ENCODE results near the gene HTR3A. TPM values are rescaled to one million over a fixed set of nuclear protein-coding genes. Genes with fewer than 3 reads are reported as not detected.

HTR3A gene
- polyA plus RNA-seq, 4 donors = 0.06 to 5.7 TPM; not detected in 2

DNA sequence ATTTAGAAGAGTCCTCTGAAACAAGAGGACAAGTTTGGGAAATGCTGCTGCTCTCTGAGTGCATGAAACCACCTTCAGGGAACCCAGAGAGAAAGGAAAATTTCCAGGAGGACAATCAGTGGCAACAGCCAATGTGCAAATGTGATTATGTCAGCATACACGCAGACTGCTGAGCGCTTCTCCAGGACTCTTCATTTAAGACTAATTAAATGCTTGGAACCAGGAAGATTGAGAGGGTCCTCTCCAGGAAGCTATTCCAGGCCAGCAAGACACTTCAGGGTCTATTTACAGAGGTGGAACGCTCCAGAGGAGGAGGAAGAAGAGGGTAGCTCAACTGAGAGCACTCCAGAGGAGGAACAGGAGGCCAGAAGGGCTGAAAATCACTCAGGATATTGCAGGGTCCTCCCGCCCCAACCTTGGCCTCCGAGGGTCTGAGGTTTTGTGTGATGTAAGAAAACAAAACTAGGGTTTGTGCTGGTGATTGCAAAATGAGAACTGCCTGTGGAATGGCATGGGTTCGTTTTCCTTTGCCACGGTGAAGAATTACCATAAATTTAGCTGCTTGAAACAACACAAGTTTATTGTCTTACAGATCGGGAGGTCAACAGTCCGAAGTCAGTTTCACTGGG is 14.1 kb upstream of the HTR3A start:
- Histone ChIP-seq H3K4me3 (ENCODE audit: low read depth in 1 of 3, low read length in 3 of 3) (no peak overlapping the region), H3K27me3 (ENCODE audit: control insufficient read depth in 3 of 3, insufficient read depth in 3 of 3, low read length in 3 of 3) (no peaks in the 10 kb centered on the region), H3K4me1 (ENCODE audit: control insufficient read depth in 3 of 3, insufficient read depth in 2 of 3, low read depth in 1 of 3, low read length in 2 of 3) (no peaks in the 10 kb centered on the region), H3K27ac (ENCODE audit: low read depth in 1 of 3, low read length in 2 of 3) (no peak overlapping the region), H3K36me3 (ENCODE audit: control insufficient read depth in 3 of 3, insufficient read depth in 2 of 3, low read depth in 1 of 3, low read length in 3 of 3) (no peaks in the 10 kb centered on the region), H3K9me3 (ENCODE audit: control insufficient read depth in 2 of 2, insufficient read depth in 1 of 2, low read depth in 1 of 2, low read length in 1 of 2) (no peaks in the 10 kb centered on the region)
- no peak for DNase-seq
- WGBS, 3 donors = 52 to 61% (median 56%) methylated on average over 9 of the region's 9 CpGs
- FAIRE-seq = no peak

DNA sequence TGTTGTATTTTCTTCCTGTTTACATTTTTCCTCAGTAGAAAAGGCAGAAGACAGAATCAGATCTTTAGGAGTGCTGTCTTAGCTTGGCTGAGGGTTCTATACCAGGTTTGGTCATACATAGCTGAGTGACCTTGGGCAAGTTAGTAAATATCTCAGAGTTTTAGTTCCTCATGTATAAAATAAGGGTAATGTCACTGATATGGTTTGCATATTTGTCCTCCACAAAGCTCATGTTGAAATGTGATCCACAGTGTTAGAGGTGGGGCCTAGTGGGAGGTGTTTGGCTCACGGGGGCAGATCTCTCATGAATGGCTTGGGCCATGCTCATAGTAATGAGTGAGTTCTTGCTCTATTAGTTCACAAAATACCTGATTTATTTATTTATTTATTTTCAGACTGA is 7.5 kb upstream of the HTR3A start:
- no peak overlapping the region for H3K27ac ChIP-seq (ENCODE audit: low read depth in 1 of 3, low read length in 2 of 3)
- no peaks in the 10 kb centered on the region for H3K4me1 ChIP-seq (ENCODE audit: control insufficient read depth in 3 of 3, insufficient read depth in 2 of 3, low read depth in 1 of 3, low read length in 2 of 3)
- FAIRE-seq (no peak), DNase-seq (no peak)
- H3K27me3 ChIP-seq (ENCODE audit: control insufficient read depth in 3 of 3, insufficient read depth in 3 of 3, low read length in 3 of 3) = no peaks in the 10 kb centered on the region
- H3K36me3 ChIP-seq (ENCODE audit: control insufficient read depth in 3 of 3, insufficient read depth in 2 of 3, low read depth in 1 of 3, low read length in 3 of 3) = no peaks in the 10 kb centered on the region
- H3K4me3 ChIP-seq (ENCODE audit: low read depth in 1 of 3, low read length in 3 of 3) = no peak overlapping the region
- 57 to 64% (median 58%) methylated on average over 1 of the region's 1 CpG for WGBS, 3 donors
- no peaks in the 10 kb centered on the region for H3K9me3 ChIP-seq (ENCODE audit: control insufficient read depth in 2 of 2, insufficient read depth in 1 of 2, low read depth in 1 of 2, low read length in 1 of 2)

DNA sequence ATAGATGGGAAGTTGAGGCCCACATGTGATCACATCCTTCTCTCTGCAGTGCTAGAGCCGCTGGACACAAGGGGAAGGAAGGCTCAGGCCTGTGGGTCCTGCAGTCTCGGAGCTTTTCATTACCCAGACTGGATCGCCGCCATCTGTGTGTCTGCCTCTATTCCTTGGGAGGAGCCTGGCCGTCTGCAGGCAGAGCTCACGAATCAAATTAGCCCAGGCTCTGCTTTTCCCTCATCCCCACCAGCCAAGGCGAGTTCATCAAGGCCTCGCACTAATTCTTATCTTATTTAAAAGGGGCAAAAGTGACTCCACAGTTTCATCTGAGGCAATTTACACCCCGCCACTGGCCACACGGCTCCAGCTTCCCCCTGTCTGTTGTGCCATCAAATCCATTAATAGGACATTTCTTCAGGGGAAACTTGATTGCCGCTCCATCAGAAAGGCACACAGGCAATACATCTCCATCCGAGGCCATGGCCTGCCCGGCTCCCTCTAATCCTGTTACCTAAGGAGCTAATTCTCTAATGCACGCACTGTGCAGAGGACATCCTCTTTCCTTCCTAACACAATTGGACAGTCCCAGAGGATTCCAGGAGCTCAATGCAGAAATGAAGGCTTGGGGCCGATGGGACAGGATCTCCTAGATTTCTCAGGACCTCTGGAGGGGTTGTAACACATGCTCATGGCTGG is 3.3 kb upstream of the HTR3A start:
- H3K4me1 ChIP-seq (ENCODE audit: control insufficient read depth in 3 of 3, insufficient read depth in 2 of 3, low read depth in 1 of 3, low read length in 2 of 3) = no peaks in the 10 kb centered on the region
- H3K36me3 ChIP-seq (ENCODE audit: control insufficient read depth in 3 of 3, insufficient read depth in 2 of 3, low read depth in 1 of 3, low read length in 3 of 3) = no peaks in the 10 kb centered on the region
- no peak overlapping the region for H3K27ac ChIP-seq (ENCODE audit: low read depth in 1 of 3, low read length in 2 of 3)
- peaks cover 0 to 8% (median 0%) of the 10 kb centered on the region in 3 donors for H3K27me3 ChIP-seq (ENCODE audit: control insufficient read depth in 3 of 3, insufficient read depth in 3 of 3, low read length in 3 of 3)
- FAIRE-seq = no peak
- H3K4me3 ChIP-seq (ENCODE audit: low read depth in 1 of 3, low read length in 3 of 3) = no peak overlapping the region
- no peaks in the 10 kb centered on the region for H3K9me3 ChIP-seq (ENCODE audit: control insufficient read depth in 2 of 2, insufficient read depth in 1 of 2, low read depth in 1 of 2, low read length in 1 of 2)
- DNase-seq = no peak
- 81 to 88% (median 88%) methylated on average over 15 of the region's 15 CpGs for WGBS, 3 donors

DNA sequence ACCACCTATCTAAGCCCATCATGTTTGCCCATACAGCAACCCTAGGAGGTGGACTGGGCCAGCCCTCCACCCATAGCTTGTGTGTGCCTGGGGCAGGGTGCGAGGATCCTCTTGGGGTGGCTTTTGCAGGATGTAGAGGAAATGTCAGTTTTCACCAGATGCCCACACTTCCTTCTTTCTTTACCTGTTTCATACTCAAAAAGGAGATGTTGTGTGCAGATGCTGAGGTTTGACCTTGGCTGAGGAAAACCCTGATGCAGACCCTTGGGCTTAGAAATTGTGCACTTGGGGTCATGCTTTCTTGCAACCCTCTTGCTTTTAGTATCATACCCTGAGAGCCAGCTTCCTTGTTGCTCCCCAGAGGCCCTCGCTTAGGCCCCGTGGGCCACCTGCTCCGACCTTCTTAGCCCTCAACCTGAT is 2.2 kb downstream of the HTR3A start:
- peaks cover 0 to 16% (median 3%) of the 10 kb centered on the region in 3 donors for H3K27me3 ChIP-seq (ENCODE audit: control insufficient read depth in 3 of 3, insufficient read depth in 3 of 3, low read length in 3 of 3)
- 67 to 77% (median 75%) methylated on average over 4 of the region's 4 CpGs for WGBS, 3 donors
- no peak overlapping the region for H3K27ac ChIP-seq (ENCODE audit: low read depth in 1 of 3, low read length in 2 of 3)
- H3K9me3 ChIP-seq (ENCODE audit: control insufficient read depth in 2 of 2, insufficient read depth in 1 of 2, low read depth in 1 of 2, low read length in 1 of 2) = no peaks in the 10 kb centered on the region
- no peak for FAIRE-seq
- no peaks in the 10 kb centered on the region for H3K4me1 ChIP-seq (ENCODE audit: control insufficient read depth in 3 of 3, insufficient read depth in 2 of 3, low read depth in 1 of 3, low read length in 2 of 3)
- H3K36me3 ChIP-seq (ENCODE audit: control insufficient read depth in 3 of 3, insufficient read depth in 2 of 3, low read depth in 1 of 3, low read length in 3 of 3) = no peaks in the 10 kb centered on the region
- H3K4me3 ChIP-seq (ENCODE audit: low read depth in 1 of 3, low read length in 3 of 3) = no peak overlapping the region
- no peak for DNase-seq

DNA sequence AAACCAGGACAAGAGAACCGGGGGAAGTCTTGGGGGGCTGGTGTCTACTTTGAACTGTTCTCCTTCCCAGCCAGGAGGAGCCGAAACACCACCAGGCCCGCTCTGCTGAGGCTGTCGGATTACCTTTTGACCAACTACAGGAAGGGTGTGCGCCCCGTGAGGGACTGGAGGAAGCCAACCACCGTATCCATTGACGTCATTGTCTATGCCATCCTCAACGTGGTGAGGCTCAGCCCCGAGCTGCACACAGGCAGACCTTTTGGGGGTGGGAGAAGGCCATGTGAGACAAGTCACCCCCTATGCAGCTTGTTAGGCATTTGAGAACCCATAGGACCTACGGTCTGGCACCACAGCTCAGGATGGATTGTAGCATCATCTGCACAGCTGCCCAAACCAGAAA is 2.8 kb downstream of the HTR3A start:
- no peaks in the 10 kb centered on the region for H3K9me3 ChIP-seq (ENCODE audit: control insufficient read depth in 2 of 2, insufficient read depth in 1 of 2, low read depth in 1 of 2, low read length in 1 of 2)
- H3K27ac ChIP-seq (ENCODE audit: low read depth in 1 of 3, low read length in 2 of 3) = no peak overlapping the region
- H3K27me3 ChIP-seq (ENCODE audit: control insufficient read depth in 3 of 3, insufficient read depth in 3 of 3, low read length in 3 of 3) = peaks cover 0 to 18% (median 3%) of the 10 kb centered on the region in 3 donors
- no peak overlapping the region for H3K4me3 ChIP-seq (ENCODE audit: low read depth in 1 of 3, low read length in 3 of 3)
- H3K36me3 ChIP-seq (ENCODE audit: control insufficient read depth in 3 of 3, insufficient read depth in 2 of 3, low read depth in 1 of 3, low read length in 3 of 3) = no peaks in the 10 kb centered on the region
- DNase-seq (no peak), FAIRE-seq (no peak)
- H3K4me1 ChIP-seq (ENCODE audit: control insufficient read depth in 3 of 3, insufficient read depth in 2 of 3, low read depth in 1 of 3, low read length in 2 of 3) = no peaks in the 10 kb centered on the region
- WGBS, 3 donors = 84 to 90% (median 88%) methylated on average over 11 of the region's 11 CpGs

DNA sequence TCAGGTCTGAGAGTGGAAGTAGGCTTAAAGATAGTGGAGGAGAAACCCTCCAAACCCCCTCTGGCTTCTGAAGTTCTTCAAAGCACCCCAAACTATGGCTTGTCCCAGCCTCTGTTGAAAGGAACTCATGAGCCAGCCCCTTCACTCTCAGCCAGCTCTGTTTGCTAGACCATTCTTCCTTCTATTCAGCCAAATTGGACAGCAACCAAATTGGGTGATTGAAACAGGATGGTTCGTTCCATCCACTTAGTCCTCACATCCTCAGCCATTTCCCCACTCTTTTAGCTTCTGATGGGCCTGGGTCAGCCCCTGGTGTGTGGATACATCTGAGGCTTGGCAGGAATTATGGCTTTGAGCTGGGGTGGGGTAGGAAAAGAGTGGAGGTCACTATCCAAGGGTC is 4.5 kb downstream of the HTR3A start:
- Histone ChIP-seq H3K4me1 (ENCODE audit: control insufficient read depth in 3 of 3, insufficient read depth in 2 of 3, low read depth in 1 of 3, low read length in 2 of 3) (no peaks in the 10 kb centered on the region), H3K27me3 (ENCODE audit: control insufficient read depth in 3 of 3, insufficient read depth in 3 of 3, low read length in 3 of 3) (peaks cover 0 to 22% (median 3%) of the 10 kb centered on the region in 3 donors), H3K27ac (ENCODE audit: low read depth in 1 of 3, low read length in 2 of 3) (no peak overlapping the region), H3K9me3 (ENCODE audit: control insufficient read depth in 2 of 2, insufficient read depth in 1 of 2, low read depth in 1 of 2, low read length in 1 of 2) (no peaks in the 10 kb centered on the region), H3K4me3 (ENCODE audit: low read depth in 1 of 3, low read length in 3 of 3) (no peak overlapping the region), H3K36me3 (ENCODE audit: control insufficient read depth in 3 of 3, insufficient read depth in 2 of 3, low read depth in 1 of 3, low read length in 3 of 3) (no peaks in the 10 kb centered on the region)
- no peak for FAIRE-seq
- WGBS, 3 donors = 27 to 83% (median 71%) methylated on average over 1 of the region's 1 CpG
- DNase-seq = no peak

DNA sequence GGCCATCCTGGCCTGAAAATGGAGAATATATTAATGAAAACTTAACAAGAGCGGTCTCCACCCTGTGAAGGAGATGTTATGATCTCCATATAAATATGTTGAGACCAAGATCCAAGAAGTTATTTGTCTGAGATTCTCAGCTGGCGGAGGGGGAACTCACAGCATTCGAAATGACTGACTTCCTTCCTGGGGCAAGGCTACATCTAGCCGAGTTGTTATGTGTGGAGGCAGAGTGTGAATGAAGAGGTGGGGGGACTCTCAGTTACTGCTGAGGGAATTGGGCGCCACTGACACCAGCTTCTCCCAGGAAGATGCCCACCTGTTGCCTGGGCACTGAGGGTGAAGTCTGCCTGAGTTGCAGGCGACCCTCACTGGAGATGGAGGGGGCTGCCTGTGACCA is 5.9 kb downstream of the HTR3A start:
- FAIRE-seq (no peak), DNase-seq (no peak)
- Histone ChIP-seq H3K36me3 (ENCODE audit: control insufficient read depth in 3 of 3, insufficient read depth in 2 of 3, low read depth in 1 of 3, low read length in 3 of 3) (no peaks in the 10 kb centered on the region), H3K4me3 (ENCODE audit: low read depth in 1 of 3, low read length in 3 of 3) (no peak overlapping the region), H3K9me3 (ENCODE audit: control insufficient read depth in 2 of 2, insufficient read depth in 1 of 2, low read depth in 1 of 2, low read length in 1 of 2) (no peaks in the 10 kb centered on the region), H3K4me1 (ENCODE audit: control insufficient read depth in 3 of 3, insufficient read depth in 2 of 3, low read depth in 1 of 3, low read length in 2 of 3) (no peaks in the 10 kb centered on the region), H3K27me3 (ENCODE audit: control insufficient read depth in 3 of 3, insufficient read depth in 3 of 3, low read length in 3 of 3) (peaks cover 2 to 19% (median 3%) of the 10 kb centered on the region in 3 donors), H3K27ac (ENCODE audit: low read depth in 1 of 3, low read length in 2 of 3) (no peak overlapping the region)
- 64 to 82% (median 69%) methylated on average over 6 of the region's 6 CpGs for WGBS, 3 donors

DNA sequence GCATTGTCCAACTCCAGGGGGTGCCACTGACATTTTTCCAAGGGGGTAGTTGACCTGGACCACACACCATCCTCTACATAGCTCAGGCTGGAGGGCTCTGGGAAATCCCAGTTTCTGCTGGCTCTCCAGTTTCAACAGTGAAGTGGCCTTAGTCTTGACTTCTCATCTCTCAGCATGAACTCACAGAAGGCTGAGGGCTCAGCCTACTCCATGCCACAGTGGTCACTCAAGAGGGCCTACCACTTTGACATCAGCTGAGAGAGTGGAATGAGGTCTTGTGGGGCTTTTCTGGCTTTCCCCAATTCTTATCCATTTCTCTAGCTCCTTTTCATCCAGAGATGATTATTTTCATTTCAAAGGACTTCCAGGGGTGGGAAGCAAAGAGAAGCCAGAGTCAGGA is 7.4 kb downstream of the HTR3A start:
- Histone ChIP-seq H3K36me3 (ENCODE audit: control insufficient read depth in 3 of 3, insufficient read depth in 2 of 3, low read depth in 1 of 3, low read length in 3 of 3) (no peaks in the 10 kb centered on the region), H3K4me1 (ENCODE audit: control insufficient read depth in 3 of 3, insufficient read depth in 2 of 3, low read depth in 1 of 3, low read length in 2 of 3) (no peaks in the 10 kb centered on the region), H3K9me3 (ENCODE audit: control insufficient read depth in 2 of 2, insufficient read depth in 1 of 2, low read depth in 1 of 2, low read length in 1 of 2) (no peaks in the 10 kb centered on the region), H3K27ac (ENCODE audit: low read depth in 1 of 3, low read length in 2 of 3) (no peak overlapping the region), H3K4me3 (ENCODE audit: low read depth in 1 of 3, low read length in 3 of 3) (no peak overlapping the region), H3K27me3 (ENCODE audit: control insufficient read depth in 3 of 3, insufficient read depth in 3 of 3, low read length in 3 of 3) (peaks cover 3 to 18% (median 3%) of the 10 kb centered on the region in 3 donors)
- DNase-seq (no peak), FAIRE-seq (no peak)

DNA sequence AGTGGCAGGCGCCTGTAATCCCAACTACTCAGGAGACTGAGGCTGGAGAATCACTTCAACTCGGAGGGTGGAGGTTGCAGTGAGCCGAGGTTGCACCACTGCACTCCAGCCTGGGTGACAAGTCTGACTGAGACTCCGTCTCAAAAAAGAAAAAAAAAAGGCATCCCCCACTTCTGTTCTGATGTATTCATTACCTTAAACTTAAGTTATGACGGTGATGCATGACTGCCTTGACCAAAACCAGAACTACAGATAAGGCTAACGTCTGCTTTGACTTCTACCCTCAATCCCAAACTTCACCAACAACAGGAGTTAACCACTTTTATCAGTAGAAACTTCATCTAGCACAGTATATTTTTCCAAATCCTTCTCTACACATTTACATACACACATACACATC is 9.9 kb downstream of the HTR3A start:
- H3K9me3 ChIP-seq (ENCODE audit: control insufficient read depth in 2 of 2, insufficient read depth in 1 of 2, low read depth in 1 of 2, low read length in 1 of 2) = no peaks in the 10 kb centered on the region
- no peak for FAIRE-seq
- no peak for DNase-seq
- H3K4me1 ChIP-seq (ENCODE audit: control insufficient read depth in 3 of 3, insufficient read depth in 2 of 3, low read depth in 1 of 3, low read length in 2 of 3) = no peaks in the 10 kb centered on the region
- no peak overlapping the region for H3K27ac ChIP-seq (ENCODE audit: low read depth in 1 of 3, low read length in 2 of 3)
- no peaks in the 10 kb centered on the region for H3K36me3 ChIP-seq (ENCODE audit: control insufficient read depth in 3 of 3, insufficient read depth in 2 of 3, low read depth in 1 of 3, low read length in 3 of 3)
- WGBS, 3 donors = 63 to 78% (median 76%) methylated on average over 5 to 6 of the region's 6 CpGs
- H3K4me3 ChIP-seq (ENCODE audit: low read depth in 1 of 3, low read length in 3 of 3) = no peak overlapping the region
- peaks cover 3 to 9% (median 3%) of the 10 kb centered on the region in 3 donors for H3K27me3 ChIP-seq (ENCODE audit: control insufficient read depth in 3 of 3, insufficient read depth in 3 of 3, low read length in 3 of 3)

Measured in small intestine (tissue), 7 donors.